Measurements from ENCODE around the gene LRRC8C. TPM values are rescaled to one million over a fixed set of nuclear protein-coding genes. Genes with fewer than 3 reads are reported as not detected.

LRRC8C gene
- total and polyA plus RNA-seq, 10 of the 15 experiments (the other 5 are each of a cell fraction or from before 2014, with no cell fraction given): 2.3 to 16.3 (median 10.8) TPM

GRCh38 chr1:89692601-89693521 is 59.9 kb downstream of the LRRC8C start (continued):
- TF ChIP-seq PAX5 (IDR thresholded peaks at IDR 0.05; ENCODE audit: borderline replicate concordance, low read depth, low read length): peak; percentile 74; the same call in 1 of the 2 replicates
- no peak for TF ChIP-seq WRNIP1 (IDR thresholded peaks at IDR 0.05; ENCODE audit: borderline replicate concordance, low read depth, low read length)
- TF ChIP-seq DPF2 (IDR thresholded peaks at IDR 0.05): peak; percentile 92
- peak; percentile 58; the same call in 1 of the 2 replicates for TF ChIP-seq GATAD2B (conservative IDR thresholded peaks at IDR 0.05; ENCODE audit: low read depth)
- peak in 1 of 2 experiments; percentile 95; a peak in 2 of 4 replicates for TF ChIP-seq ETV6 (conservative IDR thresholded peaks at IDR 0.05 in 1 of 2, IDR thresholded peaks at IDR 0.05 in 1 of 2; ENCODE audit: borderline replicate concordance in 1 of 2, low read depth in 1 of 2)
- TF ChIP-seq CBFB (IDR thresholded peaks at IDR 0.05; ENCODE audit: low read depth): peak; percentile 58; the same call in 1 of the 2 replicates
- peak; percentile 78 for TF ChIP-seq ATF2 (IDR thresholded peaks at IDR 0.05; ENCODE audit: low read length)
- TF ChIP-seq RELB (IDR thresholded peaks at IDR 0.05; ENCODE audit: low read depth): peak; percentile 86
- TF ChIP-seq FOXM1 (IDR thresholded peaks at IDR 0.05; ENCODE audit: low read depth, low read length): peak; percentile 83; the same call in 1 of the 2 replicates
- TF ChIP-seq ZSCAN29 (IDR thresholded peaks at IDR 0.05): no peak
- no peak for TF ChIP-seq STAT1 (conservative IDR thresholded peaks at IDR 0.05)
- peak; percentile 97 for TF ChIP-seq EED (IDR thresholded peaks at IDR 0.05; ENCODE audit: low read depth)
- no peak for TF ChIP-seq E2F8 (IDR thresholded peaks at IDR 0.05; ENCODE audit: low read depth, partially characterized antibody)
- peak; percentile 50; the same call in 1 of the 2 replicates for TF ChIP-seq CHD2 (IDR thresholded peaks at IDR 0.05; ENCODE audit: borderline replicate concordance, low read depth, low read length)
- TF ChIP-seq RBBP5 (conservative IDR thresholded peaks at IDR 0.05): no peak
- TF ChIP-seq SPI1 (IDR thresholded peaks at IDR 0.05; ENCODE audit: borderline replicate concordance, insufficient read depth, low read depth, low read length): peak; percentile 97
- no peak; the same call in 1 of the 2 replicates for TF ChIP-seq STAT3 (IDR thresholded peaks at IDR 0.05; ENCODE audit: low read depth, low read length)
- TF ChIP-seq FOXK2 (IDR thresholded peaks at IDR 0.05): no peak
- TF ChIP-seq CTCF (IDR thresholded peaks at IDR 0.05 in 2 of 3, conservative IDR thresholded peaks at IDR 0.05 in 1 of 3; ENCODE audit: control insufficient read depth in 2 of 3, extremely low read depth in 1 of 3, insufficient read depth in 1 of 3, low read depth in 3 of 3, low read length in 3 of 3): no peak
- TF ChIP-seq IRF3 (IDR thresholded peaks at IDR 0.05): no peak
